ENCODE data around the gene FRAS1. TPM values are rescaled to one million over a fixed set of nuclear protein-coding genes. Genes with fewer than 3 reads are reported as not detected.

The FRAS1 gene
- total RNA-seq, 2 donors from 2014 or later = 2.1 to 4.0 TPM

GRCh38 chr4:78145622-78146021 lies 88.5 kb downstream of the FRAS1 start:
- no peaks in the 10 kb centered on the region for H3K36me3 ChIP-seq
- no peaks in the 10 kb centered on the region for H3K9me3 ChIP-seq
- no peak overlapping the region for H3K4me3 ChIP-seq
- no peak for TF ChIP-seq CTCF (IDR thresholded peaks at IDR 0.05)
- no peak overlapping the region for H3K9ac ChIP-seq (ENCODE audit: low read depth in 2 of 2, low read length in 2 of 2)
- H3K27ac ChIP-seq = no peak overlapping the region
- no peaks in the 10 kb centered on the region for H3K4me1 ChIP-seq
- intact Hi-C loops (cut with DNase I) = no loop called here
- no peaks in the 10 kb centered on the region for H3K27me3 ChIP-seq
- DNase-seq = no peak

DNA sequence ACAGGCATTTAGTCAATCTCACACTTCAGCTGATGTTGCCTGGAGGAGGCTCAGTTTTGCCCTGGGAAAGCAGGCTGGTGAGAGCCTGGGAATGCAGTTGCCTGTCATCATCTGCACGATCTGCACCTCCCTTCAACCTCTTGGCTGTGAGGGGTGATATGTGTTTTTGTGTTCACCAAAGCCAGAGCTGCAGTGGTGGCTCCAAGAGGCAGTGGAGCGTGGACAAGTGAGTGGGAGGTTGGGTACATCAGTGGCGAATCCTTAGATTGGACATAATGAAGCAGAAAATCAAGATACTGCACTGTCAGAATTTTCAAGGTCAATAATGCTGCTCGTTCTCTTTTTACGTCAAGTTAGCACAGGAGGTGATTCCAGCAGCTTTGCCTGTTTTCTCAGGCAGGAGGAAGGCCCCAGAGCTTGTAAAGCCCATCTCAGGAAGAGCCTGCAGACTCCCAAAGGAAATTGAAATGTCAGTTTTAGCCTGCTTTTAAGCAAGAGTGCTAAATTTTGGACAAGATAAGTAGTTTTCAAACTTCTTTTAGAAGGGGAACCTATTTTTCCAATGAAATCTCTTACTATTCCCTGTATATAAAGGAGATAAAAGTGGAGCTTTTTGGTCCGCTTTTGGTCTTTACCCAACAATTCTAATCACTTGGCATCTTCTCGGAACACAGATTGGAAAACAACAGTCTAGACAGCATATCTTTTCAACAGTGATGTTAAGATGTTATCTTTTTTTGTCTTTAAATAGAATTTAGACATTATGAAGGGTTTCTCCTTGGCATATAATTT lies 92.8 kb downstream of the FRAS1 start:
- no peaks in the 10 kb centered on the region for H3K27me3 ChIP-seq
- no peak overlapping the region for H3K4me3 ChIP-seq
- no peaks in the 10 kb centered on the region for H3K9me3 ChIP-seq
- no peak overlapping the region for H3K27ac ChIP-seq
- intact Hi-C loops (cut with DNase I) = no loop called here
- DNase-seq = no peak
- no peak overlapping the region for H3K9ac ChIP-seq (ENCODE audit: low read depth in 2 of 2, low read length in 2 of 2)
- H3K36me3 ChIP-seq = no peaks in the 10 kb centered on the region
- TF ChIP-seq CTCF (IDR thresholded peaks at IDR 0.05) = no peak
- no peaks in the 10 kb centered on the region for H3K4me1 ChIP-seq

GRCh38 chr4:78150543-78150864 lies 93.4 kb downstream of the FRAS1 start:
- no peak overlapping the region for H3K9ac ChIP-seq (ENCODE audit: low read depth in 2 of 2, low read length in 2 of 2)
- no peaks in the 10 kb centered on the region for H3K27me3 ChIP-seq
- no peaks in the 10 kb centered on the region for H3K4me1 ChIP-seq
- H3K4me3 ChIP-seq = no peak overlapping the region
- no peaks in the 10 kb centered on the region for H3K9me3 ChIP-seq
- TF ChIP-seq CTCF (IDR thresholded peaks at IDR 0.05) = no peak
- H3K27ac ChIP-seq = no peak overlapping the region
- intact Hi-C loops (cut with DNase I) = no loop called here
- no peak for DNase-seq
- no peaks in the 10 kb centered on the region for H3K36me3 ChIP-seq

DNA sequence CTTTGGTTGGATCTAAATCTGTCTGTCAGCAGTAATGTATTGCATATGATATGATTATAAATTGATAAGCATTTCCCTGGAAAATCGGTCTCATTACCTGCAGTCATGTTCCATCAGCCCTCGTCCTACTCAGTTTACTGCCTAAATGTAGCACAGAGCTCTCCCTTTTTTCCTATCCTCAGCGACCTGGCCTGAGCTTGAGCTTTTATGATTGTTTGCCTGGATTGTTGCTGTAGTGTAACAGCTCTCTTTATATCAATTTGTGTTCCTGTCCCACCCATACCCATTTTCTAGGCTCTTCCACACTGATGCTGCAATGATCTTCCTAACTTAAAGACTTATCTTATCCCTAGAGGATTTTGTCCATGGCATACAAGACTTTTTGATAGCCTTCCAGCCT lies 95.7 kb downstream of the FRAS1 start:
- Histone ChIP-seq H3K9ac (ENCODE audit: low read depth in 2 of 2, low read length in 2 of 2) (no peak overlapping the region), H3K36me3 (no peaks in the 10 kb centered on the region), H3K4me1 (no peaks in the 10 kb centered on the region), H3K27ac (no peak overlapping the region), H3K4me3 (no peak overlapping the region), H3K9me3 (no peaks in the 10 kb centered on the region), H3K27me3 (no peaks in the 10 kb centered on the region)
- intact Hi-C loops (cut with DNase I) = no loop called here
- no peak for TF ChIP-seq CTCF (IDR thresholded peaks at IDR 0.05)
- DNase-seq = peak; percentile 27

- intact Hi-C loops (cut with DNase I) = no loop called here
Measured at GRCh38 chr4:78154972-78155590, 98.0 kb downstream of the FRAS1 start.

More at GRCh38 chr4:78154972-78155590, 98.0 kb downstream of the FRAS1 start:
- TF ChIP-seq CTCF (IDR thresholded peaks at IDR 0.05) = no peak
- Histone ChIP-seq H3K27ac (no peak overlapping the region), H3K9ac (ENCODE audit: low read depth in 2 of 2, low read length in 2 of 2) (no peak overlapping the region), H3K27me3 (no peaks in the 10 kb centered on the region), H3K4me3 (no peak overlapping the region), H3K9me3 (no peaks in the 10 kb centered on the region), H3K4me1 (no peaks in the 10 kb centered on the region), H3K36me3 (no peaks in the 10 kb centered on the region)
- no peak for DNase-seq
